NCI-H345 treated with DMSO at 0.1 percent for 48 hours (cell line): Measurements from ENCODE around the gene MTHFR.

Source experiments
- DNase-seq: peaks from one replicate; lab custom pipeline; 2025; ENCODE audit not compliant: unreplicated experiment; lab: John Stamatoyannopoulos, UW

The MTHFR gene

DNA sequence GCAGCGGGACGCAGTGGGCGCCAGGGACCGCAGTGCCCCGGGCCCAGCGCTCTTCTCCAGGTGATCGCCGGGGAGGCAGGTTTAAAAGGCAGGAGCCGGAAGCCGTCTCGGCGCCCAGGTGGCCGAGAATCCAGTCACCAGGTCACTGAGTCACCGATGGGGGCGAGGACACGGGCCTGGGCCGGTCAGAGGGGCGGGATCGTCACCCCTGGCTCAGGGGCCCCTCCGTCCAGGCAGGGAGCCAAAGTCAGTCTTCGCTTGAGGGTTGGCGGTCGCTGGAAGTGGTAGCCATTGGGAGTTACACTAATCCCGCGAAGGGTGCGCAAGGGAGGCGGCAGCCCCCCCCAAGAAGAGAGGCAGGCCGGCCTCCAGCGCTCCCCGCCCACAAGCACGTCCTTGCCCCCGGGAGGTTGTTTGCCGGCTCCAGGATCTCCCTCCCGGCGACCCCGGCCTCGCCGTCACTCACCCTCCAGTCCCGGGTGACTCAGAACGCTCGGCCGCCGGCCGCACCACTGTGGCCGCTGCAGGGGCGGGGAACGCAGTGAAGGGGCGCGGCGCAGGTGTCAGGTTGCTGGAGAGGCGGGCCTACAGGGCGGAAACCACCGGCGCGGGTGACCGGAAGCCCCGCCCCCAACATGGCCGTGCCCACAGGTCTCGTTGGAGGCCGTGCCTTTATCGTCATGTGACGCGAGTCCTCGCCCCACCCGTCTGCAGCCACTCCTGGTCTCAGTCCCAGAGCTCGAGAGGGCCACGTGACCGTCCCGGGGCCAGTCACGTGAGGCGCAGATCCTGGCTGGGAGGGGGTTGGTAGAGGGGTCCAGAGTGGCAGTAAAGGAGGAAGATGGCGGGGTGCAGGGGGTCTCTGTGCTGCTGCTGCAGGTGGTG is at the start of gene MTHFR, which contains the start of gene CLCN6:
MTHFR (minus strand) TSS at position 543 of the 885 bp plus-strand sequence. CDS start 2,848 bp downstream, outside the sequence.
CLCN6 (plus strand) TSS at position 770 of the 885 bp plus-strand sequence; CDS start at position 842, 72 bp downstream.
- peak; percentile 96 for DNase-seq

DNA sequence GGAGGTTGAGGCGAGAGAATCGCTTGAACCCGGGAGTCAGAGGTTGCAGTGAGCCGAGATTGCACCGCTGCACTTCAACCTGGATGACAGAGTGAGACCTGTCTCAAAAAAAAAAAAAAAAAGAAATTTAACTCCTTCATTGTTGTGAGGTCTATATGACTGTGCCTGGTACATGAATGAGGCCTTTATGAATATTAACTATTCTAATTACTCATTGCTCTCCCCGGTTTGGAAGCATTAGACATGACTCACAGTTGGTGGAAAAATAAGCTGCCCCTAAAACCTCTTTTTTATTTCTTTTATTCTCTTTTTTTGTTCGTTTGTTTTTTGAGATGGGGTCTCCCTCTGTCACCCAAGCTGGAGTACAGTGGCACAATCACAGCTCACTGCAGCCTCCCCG is 49.7 kb upstream of the MTHFR start:
- no peak for DNase-seq

DNA sequence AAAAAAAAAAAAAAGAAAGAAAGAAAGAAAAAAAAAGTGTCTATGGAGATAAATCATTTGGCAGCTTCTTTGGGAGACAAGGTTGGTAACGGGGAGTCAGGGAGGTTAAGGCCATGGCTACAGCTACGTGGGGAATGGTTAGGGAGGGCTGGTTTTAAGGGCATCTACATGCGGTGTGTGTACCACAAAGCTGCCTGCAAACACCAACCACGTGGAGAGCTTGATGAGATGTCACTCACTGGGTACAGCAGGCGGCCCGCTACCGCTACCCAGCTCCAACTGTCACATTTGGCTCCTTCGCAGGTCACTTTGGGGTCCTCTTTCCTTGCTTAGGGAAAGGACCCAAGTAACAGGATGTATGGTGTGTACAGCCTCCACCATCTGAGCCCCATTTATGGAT is 48.8 kb upstream of the MTHFR start:
- no peak for DNase-seq

DNA sequence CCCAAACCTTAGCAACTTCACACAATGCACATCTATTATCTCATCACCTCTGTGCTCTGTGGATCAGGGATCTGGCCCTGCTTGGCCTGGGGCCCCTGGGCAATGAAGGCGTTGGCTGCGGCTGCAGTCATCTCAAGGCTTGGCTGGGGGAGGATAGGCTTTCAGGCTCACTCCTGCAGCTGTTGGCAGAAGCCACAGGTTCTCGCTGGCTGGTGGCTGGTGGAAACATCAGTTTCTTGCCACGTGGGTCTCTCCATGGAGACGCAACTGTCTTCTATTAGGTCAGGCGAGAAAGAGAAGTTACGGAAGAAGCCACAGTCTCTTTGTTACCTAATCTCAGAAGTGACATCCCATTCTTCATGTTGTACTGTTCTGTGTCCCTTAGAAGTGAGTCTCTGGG is 45.4 kb upstream of the MTHFR start:
- DNase-seq, result no peak

DNA sequence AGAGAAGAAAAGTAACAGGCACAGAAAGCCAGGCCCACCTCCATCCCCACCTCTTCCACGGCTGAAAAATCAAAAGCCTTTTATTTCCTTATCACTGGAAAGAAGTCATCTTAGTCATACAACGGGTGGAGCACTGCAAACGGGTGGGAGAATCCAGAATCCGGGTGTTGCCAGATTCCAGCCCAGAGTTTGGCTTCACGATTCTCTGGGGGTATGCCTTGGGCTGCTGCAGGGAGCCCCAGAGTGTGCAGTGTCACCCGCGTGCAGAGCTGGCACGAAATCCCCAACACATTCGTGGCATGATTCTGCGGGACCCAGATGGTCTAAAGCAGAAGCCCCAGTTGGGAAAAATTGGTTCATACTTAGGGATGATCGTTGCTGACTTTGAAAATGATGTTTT is 44.4 kb upstream of the MTHFR start:
- DNase-seq, result no peak

DNA sequence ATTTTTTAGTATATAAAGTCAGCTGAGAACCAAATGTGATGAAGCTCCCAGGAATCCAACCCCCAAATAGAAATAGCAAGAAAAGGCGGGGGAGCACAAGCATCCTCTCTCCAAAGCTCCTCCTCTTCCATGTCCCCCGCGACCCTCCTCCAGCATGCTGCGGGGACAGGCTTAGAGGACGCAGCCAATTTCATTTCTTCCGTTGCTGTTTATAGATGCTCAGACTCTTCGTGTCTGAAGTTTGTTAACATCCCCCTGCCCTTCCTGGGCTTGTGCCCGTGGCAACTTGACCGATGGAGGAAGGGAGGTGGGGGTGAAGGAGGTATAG is 42.6 kb upstream of the MTHFR start:
- DNase-seq, result no peak

DNA sequence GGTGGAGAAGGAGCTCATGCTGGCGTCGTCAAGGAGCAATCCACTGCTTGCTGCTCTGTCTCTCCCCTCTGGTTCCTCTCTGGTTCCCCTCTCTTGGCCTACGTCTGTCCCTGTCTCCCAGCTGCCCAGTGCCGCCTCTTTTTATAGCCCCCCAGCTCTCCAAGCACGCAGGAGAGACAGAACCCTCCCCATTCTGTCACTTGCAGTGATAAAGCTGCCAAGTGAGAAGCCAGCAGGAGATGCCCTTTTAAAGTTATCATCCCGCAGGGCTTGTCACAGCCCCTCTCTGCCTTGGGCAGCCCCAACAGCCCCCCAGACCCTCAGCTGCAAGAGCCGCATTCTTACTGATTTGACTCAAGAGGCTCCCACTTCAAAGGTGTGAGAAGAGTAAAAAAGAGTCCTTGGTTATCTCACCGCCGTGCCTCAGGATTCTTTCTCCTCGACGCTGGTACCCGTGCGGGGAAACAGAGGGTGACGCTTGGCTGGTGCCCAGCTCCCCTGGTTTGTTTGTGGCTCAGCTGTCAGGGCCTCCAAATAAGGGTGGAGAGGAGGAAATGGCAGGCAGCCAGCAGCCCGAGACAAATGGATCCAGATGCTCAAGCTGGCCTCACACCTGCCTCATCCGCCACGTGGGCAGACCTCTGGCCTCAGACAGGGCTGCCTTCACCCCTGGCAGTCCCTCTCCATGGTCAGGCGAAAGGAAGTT is 42.1 kb upstream of the MTHFR start, which contains the start of gene NPPA:
NPPA (minus strand) TSS at position 117 of the 706 bp plus-strand sequence; CDS start at position 18, 99 bp downstream.
- peak; percentile 88 for DNase-seq

DNA sequence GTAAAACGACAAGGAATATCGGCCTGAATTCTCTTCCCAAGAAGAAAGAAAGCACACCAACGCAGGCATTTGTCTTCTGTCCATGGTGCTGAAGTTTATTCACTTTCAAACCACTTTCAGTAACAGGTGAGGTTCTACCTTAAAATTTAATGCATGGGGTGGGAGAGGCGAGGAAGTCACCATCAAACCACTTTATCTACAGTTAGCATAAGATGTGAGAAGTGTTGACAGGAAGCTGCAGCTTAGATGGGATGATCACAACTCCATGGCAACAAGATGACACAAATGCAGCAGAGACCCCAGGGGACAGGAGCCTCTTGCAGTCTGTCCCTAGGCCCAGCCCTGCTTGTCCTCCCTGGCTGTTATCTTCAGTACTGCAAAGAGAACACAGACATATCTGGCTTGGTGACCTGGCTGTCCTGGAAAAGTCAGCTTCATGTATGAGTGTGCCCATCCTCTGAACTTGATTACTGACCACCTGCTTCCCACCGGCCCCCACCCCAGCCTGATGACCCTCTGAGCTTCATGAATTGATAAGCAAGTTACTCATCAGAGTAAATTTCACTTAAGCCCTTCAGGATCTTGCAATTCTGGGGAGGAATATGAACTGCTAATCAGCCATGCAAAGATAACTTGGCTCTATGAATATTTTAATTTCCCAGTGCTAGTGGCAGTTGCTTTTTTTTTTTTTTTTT is 40.0 kb upstream of the MTHFR start:
- DNase-seq, result no peak

DNA sequence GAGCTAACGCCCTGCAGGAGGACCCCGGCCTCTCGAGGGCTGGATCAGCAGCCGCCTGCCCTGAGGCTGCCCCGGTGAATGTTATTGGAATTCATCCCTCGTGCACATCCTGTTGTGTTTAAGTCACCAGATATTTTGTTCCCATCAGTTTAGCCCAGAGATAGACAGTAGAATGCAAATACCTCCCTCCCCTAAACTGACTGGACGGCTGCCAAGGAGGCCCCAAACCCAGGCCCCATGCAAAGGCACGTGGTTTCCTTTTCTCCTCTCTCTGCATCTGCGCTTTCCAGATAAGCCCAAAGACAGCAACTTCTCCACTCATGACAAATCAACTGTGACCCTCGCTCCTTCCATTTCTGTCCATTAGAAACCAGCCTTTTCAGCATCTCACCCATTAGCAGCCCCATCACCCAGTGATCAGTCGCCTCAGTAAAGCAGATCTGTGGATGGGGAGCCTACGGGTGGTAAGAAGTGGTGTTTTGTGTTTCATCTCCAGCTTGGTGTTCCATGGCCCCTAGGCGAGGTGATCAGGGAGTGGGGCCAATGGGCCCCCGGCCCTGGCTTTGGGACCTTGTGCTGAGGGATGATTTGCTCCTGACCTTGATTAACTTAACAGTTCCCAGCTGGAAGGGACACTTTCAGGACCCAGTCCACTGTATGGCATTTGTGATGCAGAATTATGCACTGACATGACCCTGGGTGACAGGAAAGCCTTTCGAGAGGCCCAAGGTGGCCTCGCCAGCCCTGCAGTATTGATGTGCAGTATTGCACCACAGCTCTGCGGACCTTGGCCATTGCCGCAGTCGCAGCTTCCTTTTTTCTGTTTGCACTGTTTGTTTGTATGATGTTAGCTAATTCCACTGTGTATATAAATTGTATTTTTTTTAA is 36.6 kb upstream of the MTHFR start:
- peak; percentile 27 for DNase-seq

DNA sequence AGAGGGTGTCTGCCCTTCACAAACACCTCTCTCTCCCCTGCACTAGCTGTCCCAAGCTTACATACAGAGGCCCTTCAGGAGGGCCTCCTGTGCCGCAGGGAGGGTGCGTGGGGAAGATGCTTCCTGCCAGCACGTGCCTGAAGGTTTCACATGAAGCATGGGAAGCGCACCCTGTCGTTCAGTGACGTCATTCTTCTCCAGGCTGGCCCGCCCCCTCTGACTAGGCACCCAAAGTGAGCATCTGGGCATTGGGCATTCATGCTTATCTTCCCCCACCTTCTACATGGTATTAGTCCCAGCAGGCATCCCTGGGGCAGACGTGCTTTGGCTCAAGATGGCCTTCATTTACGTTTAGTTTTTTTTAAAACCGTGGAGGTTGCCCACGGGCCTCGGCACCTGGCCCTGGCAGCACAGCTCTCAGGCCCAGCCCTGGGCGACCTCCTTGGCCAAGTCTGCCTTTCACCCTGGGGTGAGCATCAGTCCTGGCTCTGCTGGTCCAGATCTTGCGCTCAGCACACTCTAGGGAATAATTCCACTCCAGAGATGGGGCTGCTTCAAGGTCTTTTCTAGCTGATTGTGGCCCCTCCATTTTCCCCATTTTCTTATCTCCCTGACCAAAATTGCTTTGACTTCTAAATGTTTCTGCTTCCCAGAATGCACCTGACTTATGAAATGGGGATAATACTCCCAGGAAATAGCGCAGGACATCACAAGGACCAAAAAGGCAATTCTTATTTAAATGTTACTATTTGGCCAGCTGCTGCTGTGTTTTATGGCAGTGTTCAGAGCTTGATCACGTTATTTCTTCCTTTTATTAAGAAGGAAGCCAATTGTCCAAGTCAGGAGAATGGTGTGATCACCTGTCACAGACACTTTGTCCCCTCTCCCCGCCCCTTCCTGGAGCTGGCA is 35.7 kb upstream of the MTHFR start:
- no peak for DNase-seq

DNA sequence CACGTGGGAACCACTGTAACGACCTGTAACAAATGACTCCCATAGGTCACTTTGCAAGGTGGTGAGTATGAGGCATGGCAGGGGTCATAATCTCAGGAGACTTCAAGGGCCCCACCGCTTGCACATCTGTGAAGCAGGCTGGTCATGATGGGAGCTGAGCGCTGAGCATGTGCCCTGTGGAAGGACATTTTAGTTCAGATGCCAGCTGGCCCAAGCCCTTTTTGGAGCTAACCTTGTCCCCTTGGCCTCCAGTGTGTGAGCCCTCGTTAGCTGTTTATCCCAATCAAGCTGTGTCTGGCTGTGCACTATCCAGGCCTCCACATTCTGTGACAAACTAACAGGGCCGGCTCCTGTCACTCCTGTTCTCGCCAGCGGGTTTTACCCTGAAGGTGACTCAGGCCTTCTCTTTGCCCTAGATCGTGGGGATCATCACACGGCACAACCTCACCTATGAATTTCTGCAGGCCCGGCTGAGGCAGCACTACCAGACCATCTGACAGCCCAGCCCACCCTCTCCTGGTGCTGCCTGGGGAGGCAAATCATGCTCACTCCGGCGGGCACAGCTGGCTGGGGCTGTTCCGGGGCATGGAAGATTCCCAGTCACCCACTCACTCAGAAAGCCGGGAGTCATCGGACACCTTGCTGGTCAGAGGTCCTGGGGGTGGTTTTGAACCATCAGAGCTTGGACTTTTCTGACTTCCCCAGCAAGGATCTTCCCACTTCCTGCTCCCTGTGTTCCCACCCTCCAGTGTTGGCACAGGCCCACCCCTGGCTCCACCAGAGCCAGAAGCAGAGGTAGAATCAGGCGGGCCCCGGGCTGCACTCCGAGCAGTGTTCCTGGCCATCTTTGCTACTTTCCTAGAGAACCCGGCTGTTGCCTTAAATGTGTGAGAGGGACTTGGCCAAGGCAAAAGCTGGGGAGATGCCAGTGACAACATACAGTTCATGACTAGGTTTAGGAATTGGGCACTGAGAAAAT is 34.3 kb upstream of the MTHFR start:
- DNase-seq, result no peak

DNA sequence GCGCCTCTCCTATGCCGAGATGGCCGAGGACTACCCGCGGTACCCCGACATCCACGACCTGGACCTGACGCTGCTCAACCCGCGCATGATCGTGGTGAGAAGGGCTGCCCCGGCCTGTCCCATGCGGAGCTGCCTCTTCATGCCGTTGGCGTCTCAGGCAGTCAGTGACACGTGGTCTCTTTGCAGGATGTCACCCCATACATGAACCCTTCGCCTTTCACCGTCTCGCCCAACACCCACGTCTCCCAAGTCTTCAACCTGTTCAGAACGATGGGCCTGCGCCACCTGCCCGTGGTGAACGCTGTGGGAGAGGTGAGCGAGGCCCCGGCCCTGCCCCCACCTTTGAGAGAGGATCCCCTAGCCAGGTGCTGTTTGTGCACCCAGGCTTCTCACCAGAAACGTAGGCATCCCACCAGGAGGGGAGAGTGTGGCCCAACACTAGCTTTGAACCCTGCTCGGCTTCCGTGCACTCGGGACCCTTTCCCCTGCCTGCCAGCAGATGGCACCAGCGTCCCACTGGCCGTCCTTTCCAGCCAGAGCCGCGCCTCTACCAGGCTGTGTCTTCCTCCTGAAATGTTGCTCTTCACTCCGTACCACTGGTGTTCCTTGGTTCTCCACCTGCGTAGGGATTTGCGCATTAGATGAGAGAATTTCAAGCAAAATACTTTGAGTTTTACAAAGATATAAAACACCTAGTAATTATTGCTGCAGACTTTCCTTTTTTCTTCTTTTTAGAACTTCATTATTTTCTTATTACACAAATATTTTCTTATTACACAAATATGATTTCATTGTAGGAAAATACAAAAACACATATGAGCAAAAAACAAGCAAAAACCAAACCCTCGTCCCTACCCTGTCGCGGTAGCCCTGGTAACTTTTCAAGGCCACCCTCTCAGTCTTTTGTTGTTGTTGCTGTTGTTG is 32.8 kb upstream of the MTHFR start:
- DNase-seq, result peak; percentile 22

DNA sequence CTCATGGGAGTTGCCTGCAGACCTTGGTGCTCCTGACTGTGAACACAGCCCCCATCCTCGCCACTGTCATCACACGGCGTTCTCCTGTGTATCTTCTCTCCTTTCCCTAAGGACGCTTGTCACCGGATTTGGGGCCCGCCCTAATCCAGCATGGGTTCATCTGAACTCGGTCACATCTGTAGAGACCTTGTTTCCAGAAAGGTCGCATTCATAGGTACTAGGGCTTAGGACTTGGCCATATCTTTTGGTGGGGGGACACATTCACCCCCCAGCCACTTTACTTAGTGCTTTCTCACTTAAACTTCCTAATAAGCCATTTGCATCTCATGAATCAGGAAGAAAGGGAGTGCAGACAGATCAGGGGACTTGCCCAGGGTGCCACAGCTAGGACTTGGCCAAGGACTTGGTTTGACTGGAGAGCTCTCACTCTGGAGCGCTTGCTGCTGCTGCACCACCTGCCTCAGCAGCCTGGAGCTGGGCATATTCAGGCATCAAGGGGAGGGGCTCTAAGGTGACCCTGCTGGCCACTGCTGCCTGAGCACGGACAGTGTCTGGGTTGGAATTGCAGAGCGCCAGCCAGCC is 32.1 kb upstream of the MTHFR start:
- DNase-seq, result no peak

DNA sequence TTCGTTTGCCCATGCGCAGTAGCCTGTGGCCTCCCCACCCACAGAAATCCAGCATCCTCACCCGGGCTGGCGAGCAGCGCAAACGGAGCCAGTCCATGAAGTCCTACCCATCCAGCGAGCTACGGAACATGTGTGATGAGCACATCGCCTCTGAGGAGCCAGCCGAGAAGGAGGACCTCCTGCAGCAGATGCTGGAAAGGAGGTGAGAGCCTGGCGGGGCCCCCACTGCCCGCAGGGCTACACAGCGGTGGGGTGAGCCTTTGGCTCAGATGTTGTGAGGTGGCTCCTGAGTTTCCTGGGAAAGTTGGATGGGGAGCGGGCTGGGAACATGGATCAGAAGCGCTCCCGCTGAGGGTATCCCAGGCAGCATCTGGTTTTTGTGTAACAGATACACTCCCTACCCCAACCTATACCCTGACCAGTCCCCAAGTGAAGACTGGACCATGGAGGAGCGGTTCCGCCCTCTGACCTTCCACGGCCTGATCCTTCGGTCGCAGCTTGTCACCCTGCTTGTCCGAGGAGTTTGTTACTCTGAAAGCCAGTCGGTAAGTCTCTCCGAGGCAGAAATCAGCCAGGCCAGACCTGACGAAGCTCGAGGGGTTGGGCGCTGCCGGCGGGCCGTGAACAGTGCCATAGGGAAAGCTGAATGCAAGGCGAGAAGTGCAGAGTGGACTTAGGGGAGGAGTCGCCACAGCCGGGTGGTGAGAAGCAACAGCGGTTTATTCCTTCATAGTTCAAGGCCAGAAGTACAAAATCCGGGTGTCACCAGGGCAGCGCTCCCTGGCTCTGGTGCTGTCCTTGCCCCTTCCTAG is 31.4 kb upstream of the MTHFR start:
- no peak for DNase-seq

DNA sequence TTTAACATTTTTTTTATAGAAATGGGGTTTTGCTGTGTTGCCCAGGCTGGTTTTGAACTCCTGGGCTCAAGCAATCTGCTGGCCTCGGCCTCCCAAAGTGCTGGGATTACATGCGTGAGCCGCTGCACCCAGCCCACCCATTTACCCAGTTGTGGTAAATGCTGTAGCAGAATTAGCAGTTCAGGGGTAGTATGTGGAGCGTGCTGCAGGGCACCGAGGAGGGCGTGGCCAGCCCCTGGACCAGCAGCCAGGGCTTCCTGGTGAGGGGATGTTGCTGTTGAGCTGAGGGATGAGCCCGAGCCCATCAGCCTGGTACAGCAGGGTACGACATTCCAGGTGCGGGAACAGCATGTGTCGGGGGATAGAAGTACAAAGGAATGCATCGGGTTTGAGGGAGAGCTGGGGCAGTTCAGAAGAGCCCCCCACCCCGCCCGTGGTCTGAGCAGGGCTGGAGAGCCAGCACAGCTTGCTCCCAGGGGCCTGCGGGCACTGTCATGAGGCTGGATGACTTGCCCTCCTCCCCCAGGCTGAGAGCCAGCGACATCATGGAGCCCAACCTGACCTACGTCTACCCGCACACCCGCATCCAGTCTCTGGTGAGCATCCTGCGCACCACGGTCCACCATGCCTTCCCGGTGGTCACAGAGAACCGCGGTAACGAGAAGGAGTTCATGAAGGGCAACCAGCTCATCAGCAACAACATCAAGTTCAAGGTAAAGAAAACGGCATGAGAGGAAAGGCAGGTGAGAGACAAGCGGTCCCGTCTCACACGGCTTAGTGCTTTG is 29.9 kb upstream of the MTHFR start:
- no peak for DNase-seq
